ENCODE measurements around the gene FAM124A.

DNA sequence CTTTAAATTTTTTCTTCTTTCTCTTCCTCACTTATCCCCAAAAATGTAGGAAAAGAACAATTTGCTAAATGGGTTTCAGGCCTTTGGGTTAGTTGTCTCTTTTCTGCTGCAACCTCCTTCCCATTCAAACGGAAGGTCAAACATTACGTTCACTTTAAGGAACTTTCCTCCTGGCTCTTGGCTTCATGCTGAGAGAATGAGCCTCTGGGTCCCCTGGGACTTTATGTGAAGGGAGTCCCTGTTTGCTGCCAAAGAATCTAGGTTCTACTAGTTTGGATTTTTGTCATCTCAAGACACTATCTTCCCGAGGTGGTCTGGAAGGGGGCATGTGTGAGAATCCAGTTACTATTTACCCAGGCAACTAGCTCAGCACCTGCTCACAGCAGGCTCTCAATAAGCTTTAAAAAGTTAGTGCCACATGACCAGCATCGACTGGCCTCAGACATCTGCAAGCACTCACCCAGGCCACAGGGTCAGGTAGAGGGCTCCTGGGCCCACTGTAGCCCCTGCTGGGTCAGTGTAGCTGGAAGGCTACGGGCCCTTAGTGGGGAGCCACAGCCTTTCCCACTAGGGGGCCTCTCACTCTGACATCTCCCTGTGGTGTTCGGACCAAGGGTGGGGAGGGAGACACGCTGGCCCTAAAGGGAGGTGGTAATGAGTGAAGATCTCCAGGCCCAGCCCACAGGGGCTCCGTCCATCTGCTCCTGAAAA is 40.5 kb downstream of the FAM124A start:
- TF ChIP-seq, protein P1, sequence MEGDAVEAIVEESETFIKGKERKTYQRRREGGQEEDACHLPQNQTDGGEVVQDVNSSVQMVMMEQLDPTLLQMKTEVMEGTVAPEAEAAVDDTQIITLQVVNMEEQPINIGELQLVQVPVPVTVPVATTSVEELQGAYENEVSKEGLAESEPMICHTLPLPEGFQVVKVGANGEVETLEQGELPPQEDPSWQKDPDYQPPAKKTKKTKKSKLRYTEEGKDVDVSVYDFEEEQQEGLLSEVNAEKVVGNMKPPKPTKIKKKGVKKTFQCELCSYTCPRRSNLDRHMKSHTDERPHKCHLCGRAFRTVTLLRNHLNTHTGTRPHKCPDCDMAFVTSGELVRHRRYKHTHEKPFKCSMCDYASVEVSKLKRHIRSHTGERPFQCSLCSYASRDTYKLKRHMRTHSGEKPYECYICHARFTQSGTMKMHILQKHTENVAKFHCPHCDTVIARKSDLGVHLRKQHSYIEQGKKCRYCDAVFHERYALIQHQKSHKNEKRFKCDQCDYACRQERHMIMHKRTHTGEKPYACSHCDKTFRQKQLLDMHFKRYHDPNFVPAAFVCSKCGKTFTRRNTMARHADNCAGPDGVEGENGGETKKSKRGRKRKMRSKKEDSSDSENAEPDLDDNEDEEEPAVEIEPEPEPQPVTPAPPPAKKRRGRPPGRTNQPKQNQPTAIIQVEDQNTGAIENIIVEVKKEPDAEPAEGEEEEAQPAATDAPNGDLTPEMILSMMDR (IDR thresholded peaks at IDR 0.05): no peak
- no peak for TF ChIP-seq POLR2A (IDR thresholded peaks at IDR 0.05)

Data from uterus (tissue), 2 donors.